ENCODE results near the gene RPL37. TPM values are rescaled to one million over a fixed set of nuclear protein-coding genes. Genes with fewer than 3 reads are reported as not detected.
A peak's percentile ranks its signal among the peaks of the same experiment; 100 is the strongest.

RPL37 gene
- total and polyA plus RNA-seq, 2 donors, result 2,843 to 3,080 TPM

DNA sequence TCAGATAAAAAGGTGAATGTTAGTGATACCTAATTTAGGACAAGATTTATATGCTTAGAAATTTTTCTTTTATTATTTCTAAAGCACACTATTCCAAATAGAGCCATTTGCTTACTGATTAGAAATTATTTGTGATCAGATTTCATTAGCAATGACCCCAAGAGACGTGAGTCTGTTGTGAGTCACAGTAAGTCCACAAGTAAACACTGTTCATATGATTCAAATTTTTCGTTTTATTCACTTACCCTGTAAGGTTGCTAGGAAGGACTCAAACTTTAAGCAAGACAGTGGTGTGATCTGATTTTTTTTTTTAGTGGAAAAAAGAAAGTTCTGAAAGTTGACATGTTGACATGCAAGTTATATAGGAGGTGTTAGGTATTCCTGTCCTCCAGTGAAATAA lies 7.3 kb upstream of the RPL37 start:
- Histone ChIP-seq H3K27me3 (ENCODE audit: control insufficient read depth in 2 of 2, insufficient read depth in 1 of 2, low read length in 1 of 2) (no peaks in the 10 kb centered on the region), H3K27ac (ENCODE audit: low read depth in 1 of 2, low read length in 1 of 2) (no peak overlapping the region), H3K4me1 (ENCODE audit: control insufficient read depth in 2 of 2, insufficient read depth in 2 of 2, low read length in 2 of 2) (peaks cover 0 to 2% of the 10 kb centered on the region in 2 donors), H3K36me3 (ENCODE audit: control insufficient read depth in 2 of 2, insufficient read depth in 2 of 2, low read length in 1 of 2) (no peaks in the 10 kb centered on the region), H3K4me3 (ENCODE audit: low read length in 2 of 2) (no peak overlapping the region), H3K9me3 (ENCODE audit: control insufficient read depth in 2 of 2, insufficient read depth in 1 of 2, low read length in 1 of 2) (no peaks in the 10 kb centered on the region)
- no peak for DNase-seq (ENCODE audit: low read depth in 6 of 9, low spot score in 9 of 9)
- WGBS, result 90% methylated on average over 2 of the region's 2 CpGs

DNA sequence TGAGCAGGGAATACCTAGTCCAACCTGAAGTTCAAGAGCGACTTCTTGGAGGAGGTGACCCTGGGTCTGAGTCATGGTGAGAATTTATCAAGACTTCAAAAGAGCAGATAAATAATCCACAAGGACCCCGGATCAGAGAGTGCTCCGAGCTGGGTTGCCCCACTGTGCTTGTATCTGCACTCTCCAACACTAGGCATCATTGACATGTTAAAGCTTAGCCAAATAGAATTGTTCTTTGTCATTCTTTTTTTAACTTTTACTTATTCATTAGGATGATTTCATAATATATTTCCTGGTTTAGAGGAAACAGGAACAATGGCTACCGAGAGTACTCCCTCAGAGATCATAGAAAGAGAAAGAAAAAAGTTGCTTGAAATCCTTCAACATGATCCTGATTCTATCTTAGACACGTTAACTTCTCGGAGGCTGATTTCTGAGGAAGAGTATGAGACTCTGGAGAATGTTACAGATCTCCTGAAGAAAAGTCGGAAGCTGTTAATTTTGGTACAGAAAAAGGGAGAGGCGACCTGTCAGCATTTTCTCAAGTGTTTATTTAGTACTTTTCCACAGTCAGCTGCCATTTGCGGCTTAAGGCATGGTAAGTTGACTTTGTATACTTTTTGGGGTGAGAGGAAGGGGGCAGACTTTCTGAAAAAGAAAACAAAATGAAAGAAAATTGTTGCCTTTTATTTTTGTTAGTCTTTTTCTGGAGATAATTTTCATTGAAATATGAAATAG lies 6.2 kb upstream of the RPL37 start, which contains the start of gene CARD6:
Gene CARD6 (plus strand): TSS at position 300 of the 738 bp plus-strand sequence. CDS start 16 bp downstream, at position 316.
- WGBS, result 23% methylated on average over 9 of the region's 9 CpGs
- no peaks in the 10 kb centered on the region for H3K36me3 ChIP-seq (ENCODE audit: control insufficient read depth in 2 of 2, insufficient read depth in 2 of 2, low read length in 1 of 2)
- H3K4me3 ChIP-seq (ENCODE audit: low read length in 2 of 2), result peak within 1 kb of the TSS; percentile 38 to 51
- no peaks in the 10 kb centered on the region for H3K9me3 ChIP-seq (ENCODE audit: control insufficient read depth in 2 of 2, insufficient read depth in 1 of 2, low read length in 1 of 2)
- H3K27ac ChIP-seq (ENCODE audit: low read depth in 1 of 2, low read length in 1 of 2), result peak within 1 kb of the TSS in 1 of 2 donors; percentile 44
- no peaks in the 10 kb centered on the region for H3K27me3 ChIP-seq (ENCODE audit: control insufficient read depth in 2 of 2, insufficient read depth in 1 of 2, low read length in 1 of 2)
- peak in 4 of 9 donors; percentile 21 to 62 (median 36) for DNase-seq (ENCODE audit: low read depth in 6 of 9, low spot score in 9 of 9)
- peaks cover 0 to 2% of the 10 kb centered on the region in 2 donors for H3K4me1 ChIP-seq (ENCODE audit: control insufficient read depth in 2 of 2, insufficient read depth in 2 of 2, low read length in 2 of 2)

DNA sequence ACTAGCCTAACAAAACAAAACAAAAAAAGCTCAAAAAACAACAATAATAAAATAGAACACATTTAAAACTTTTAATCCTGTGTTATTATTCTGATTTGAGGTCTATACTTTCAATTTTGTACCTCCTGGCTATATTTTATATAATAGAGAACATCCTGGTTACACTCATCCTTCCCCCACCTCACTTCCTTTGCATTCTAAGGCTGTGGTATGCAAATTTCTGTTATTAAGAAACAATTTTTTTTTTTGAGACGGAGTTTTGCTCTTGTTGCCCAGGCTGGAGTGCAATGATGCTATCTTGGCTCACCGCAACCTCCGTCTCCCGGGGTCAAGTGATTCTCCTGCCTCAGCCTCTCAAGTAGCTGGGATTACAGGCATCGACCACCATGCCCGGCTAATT lies 3.1 kb upstream of the RPL37 start:
- no peaks in the 10 kb centered on the region for H3K9me3 ChIP-seq (ENCODE audit: control insufficient read depth in 2 of 2, insufficient read depth in 1 of 2, low read length in 1 of 2)
- DNase-seq (ENCODE audit: low read depth in 6 of 9, low spot score in 9 of 9), result no peak
- peaks cover 13 to 21% of the 10 kb centered on the region in 2 donors for H3K4me1 ChIP-seq (ENCODE audit: control insufficient read depth in 2 of 2, insufficient read depth in 2 of 2, low read length in 2 of 2)
- H3K4me3 ChIP-seq (ENCODE audit: low read length in 2 of 2), result no peak overlapping the region
- no peaks in the 10 kb centered on the region for H3K27me3 ChIP-seq (ENCODE audit: control insufficient read depth in 2 of 2, insufficient read depth in 1 of 2, low read length in 1 of 2)
- H3K36me3 ChIP-seq (ENCODE audit: control insufficient read depth in 2 of 2, insufficient read depth in 2 of 2, low read length in 1 of 2), result peaks cover 9 to 14% of the 10 kb centered on the region in 2 donors
- 95% methylated on average over 6 of the region's 6 CpGs for WGBS
- no peak overlapping the region for H3K27ac ChIP-seq (ENCODE audit: low read depth in 1 of 2, low read length in 1 of 2)

DNA sequence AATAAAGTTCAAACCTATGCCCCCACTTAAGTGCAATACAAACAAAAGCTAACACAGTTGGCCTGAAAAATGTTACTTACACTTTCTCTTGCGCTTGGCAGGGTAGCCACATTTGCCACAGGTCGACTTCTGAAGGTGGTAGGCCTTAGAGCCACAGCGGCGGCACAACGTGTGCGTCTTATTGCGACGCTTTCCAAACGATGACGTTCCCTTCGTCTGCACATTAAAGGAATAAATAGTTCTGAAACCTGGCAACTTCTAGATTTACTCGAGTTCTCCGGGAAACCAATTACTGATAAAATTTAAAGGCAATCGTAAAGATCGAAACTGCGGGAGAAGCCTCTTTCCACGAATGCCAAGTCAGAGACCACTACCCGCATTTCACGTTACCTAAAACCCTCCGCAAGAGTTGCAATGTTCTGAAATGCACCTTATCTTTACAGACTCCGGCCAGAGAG lies 602 bp downstream of the RPL37 start:
- H3K27me3 ChIP-seq (ENCODE audit: control insufficient read depth in 2 of 2, insufficient read depth in 1 of 2, low read length in 1 of 2), result no peaks in the 10 kb centered on the region
- H3K27ac ChIP-seq (ENCODE audit: low read depth in 1 of 2, low read length in 1 of 2), result peak overlapping the region; percentile 83 to 97
- peaks cover 36 to 51% of the 10 kb centered on the region in 2 donors for H3K36me3 ChIP-seq (ENCODE audit: control insufficient read depth in 2 of 2, insufficient read depth in 2 of 2, low read length in 1 of 2)
- peak overlapping the region; percentile 60 to 99 for H3K4me3 ChIP-seq (ENCODE audit: low read length in 2 of 2)
- H3K9me3 ChIP-seq (ENCODE audit: control insufficient read depth in 2 of 2, insufficient read depth in 1 of 2, low read length in 1 of 2), result no peaks in the 10 kb centered on the region
- peak in 8 of 9 donors; percentile 3 to 72 (median 42) for DNase-seq (ENCODE audit: low read depth in 6 of 9, low spot score in 9 of 9)
- H3K4me1 ChIP-seq (ENCODE audit: control insufficient read depth in 2 of 2, insufficient read depth in 2 of 2, low read length in 2 of 2), result peaks cover 13 to 20% of the 10 kb centered on the region in 2 donors
- under 1% methylated on average over 21 of the region's 21 CpGs for WGBS

DNA sequence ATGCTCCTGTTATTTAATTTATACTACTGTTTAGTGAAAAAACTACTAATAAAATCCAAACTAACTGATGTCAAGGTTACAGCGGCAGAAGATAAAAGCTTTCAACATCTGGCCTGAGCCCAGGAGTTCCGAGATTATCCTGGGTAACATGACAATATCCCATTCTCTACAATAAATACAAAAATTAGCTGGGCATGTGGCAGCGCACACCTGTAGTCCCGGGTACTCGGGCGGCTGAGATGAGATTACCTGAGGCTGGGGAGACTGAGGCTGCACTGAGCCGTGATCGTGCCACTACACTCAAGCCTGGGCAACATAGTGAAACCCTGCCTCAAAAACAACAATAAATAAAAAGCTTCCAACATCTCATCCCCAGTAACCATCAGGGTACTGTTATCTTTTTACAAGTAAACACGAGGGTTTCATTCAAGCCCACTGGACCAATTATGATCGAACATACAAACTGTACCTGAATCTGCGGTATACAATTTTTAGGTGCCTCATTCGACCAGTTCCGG lies 1.3 kb downstream of the RPL37 start:
- peaks cover 13 to 20% of the 10 kb centered on the region in 2 donors for H3K4me1 ChIP-seq (ENCODE audit: control insufficient read depth in 2 of 2, insufficient read depth in 2 of 2, low read length in 2 of 2)
- peaks cover 43 to 57% of the 10 kb centered on the region in 2 donors for H3K36me3 ChIP-seq (ENCODE audit: control insufficient read depth in 2 of 2, insufficient read depth in 2 of 2, low read length in 1 of 2)

DNA sequence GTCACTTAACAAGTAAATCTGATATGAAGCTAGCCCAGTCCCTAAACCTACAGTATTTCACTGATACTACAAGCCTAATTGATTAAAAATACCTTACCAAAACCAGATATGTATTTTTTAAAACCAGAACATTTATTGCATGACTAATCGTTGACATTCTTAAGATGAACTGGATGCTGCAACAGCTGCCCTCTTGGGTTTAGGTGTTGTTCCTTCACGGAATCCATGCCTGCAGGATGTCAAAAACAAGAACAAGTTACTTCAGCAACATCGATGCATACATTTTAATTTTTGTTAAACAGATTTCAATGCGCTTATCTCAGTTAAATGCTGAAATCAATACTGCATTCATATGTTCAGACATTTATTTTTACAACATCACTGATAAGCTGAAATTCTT lies 2.7 kb downstream of the RPL37 start:
- H3K36me3 ChIP-seq (ENCODE audit: control insufficient read depth in 2 of 2, insufficient read depth in 2 of 2, low read length in 1 of 2), result peaks cover 54 to 71% of the 10 kb centered on the region in 2 donors
- peaks cover 13 to 20% of the 10 kb centered on the region in 2 donors for H3K4me1 ChIP-seq (ENCODE audit: control insufficient read depth in 2 of 2, insufficient read depth in 2 of 2, low read length in 2 of 2)
- H3K27ac ChIP-seq (ENCODE audit: low read depth in 1 of 2, low read length in 1 of 2), result no peak overlapping the region
- no peak overlapping the region for H3K4me3 ChIP-seq (ENCODE audit: low read length in 2 of 2)
- 97% methylated on average over 4 of the region's 4 CpGs for WGBS
- H3K9me3 ChIP-seq (ENCODE audit: control insufficient read depth in 2 of 2, insufficient read depth in 1 of 2, low read length in 1 of 2), result no peaks in the 10 kb centered on the region
- H3K27me3 ChIP-seq (ENCODE audit: control insufficient read depth in 2 of 2, insufficient read depth in 1 of 2, low read length in 1 of 2), result no peaks in the 10 kb centered on the region
- no peak for DNase-seq (ENCODE audit: low read depth in 6 of 9, low spot score in 9 of 9)

More for the DNA sequence above, 1.3 kb downstream of the RPL37 start:
- H3K9me3 ChIP-seq (ENCODE audit: control insufficient read depth in 2 of 2, insufficient read depth in 1 of 2, low read length in 1 of 2), result no peaks in the 10 kb centered on the region
- peak overlapping the region in 1 of 2 donors; percentile 97 for H3K27ac ChIP-seq (ENCODE audit: low read depth in 1 of 2, low read length in 1 of 2)
- no peaks in the 10 kb centered on the region for H3K27me3 ChIP-seq (ENCODE audit: control insufficient read depth in 2 of 2, insufficient read depth in 1 of 2, low read length in 1 of 2)
- 68% methylated on average over 13 of the region's 13 CpGs for WGBS
- peak overlapping the region; percentile 60 to 99 for H3K4me3 ChIP-seq (ENCODE audit: low read length in 2 of 2)
- DNase-seq (ENCODE audit: low read depth in 6 of 9, low spot score in 9 of 9), result no peak

DNA sequence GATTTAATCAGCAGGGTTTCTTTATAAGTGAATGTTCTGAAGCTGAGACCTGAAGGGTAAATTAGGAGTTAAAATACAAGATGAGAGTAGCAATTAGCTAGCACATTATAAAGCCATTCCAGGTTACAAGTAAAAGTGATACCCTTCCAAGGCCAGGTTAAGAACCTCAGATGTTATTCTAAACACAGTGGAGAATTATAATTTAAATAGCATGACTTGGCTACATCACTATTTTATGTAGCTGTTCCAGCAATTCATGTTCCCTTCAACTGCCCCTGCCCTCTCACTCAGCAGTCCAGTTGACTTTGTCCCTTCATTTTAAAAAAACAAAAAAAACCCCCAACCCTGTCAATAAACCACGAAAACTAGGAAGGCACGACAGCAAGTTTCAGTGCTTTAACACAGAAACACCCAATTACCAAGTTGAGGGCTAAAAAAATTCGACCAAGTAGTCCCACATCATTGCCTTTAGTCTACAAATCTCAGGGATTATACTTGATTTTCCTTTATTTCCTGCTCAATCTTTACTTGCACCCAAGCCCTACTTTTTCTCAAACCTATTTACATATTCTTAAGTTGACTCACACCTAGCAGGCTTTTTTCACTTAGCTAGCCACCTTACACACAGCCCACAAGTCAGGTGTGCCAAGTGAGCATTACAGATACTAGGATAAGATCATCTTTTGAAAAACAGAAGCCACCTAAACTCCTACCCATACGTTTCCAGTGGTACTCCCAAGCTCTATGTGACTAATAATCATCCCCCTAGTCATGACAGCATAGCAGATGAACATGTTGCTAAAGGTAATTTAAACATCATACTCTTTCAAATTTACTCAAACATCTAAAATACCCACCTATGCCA lies 3.4 kb downstream of the RPL37 start:
- Histone ChIP-seq H3K36me3 (ENCODE audit: control insufficient read depth in 2 of 2, insufficient read depth in 2 of 2, low read length in 1 of 2) (peaks cover 62 to 79% of the 10 kb centered on the region in 2 donors), H3K9me3 (ENCODE audit: control insufficient read depth in 2 of 2, insufficient read depth in 1 of 2, low read length in 1 of 2) (no peaks in the 10 kb centered on the region), H3K4me3 (ENCODE audit: low read length in 2 of 2) (no peak overlapping the region), H3K27me3 (ENCODE audit: control insufficient read depth in 2 of 2, insufficient read depth in 1 of 2, low read length in 1 of 2) (no peaks in the 10 kb centered on the region), H3K4me1 (ENCODE audit: control insufficient read depth in 2 of 2, insufficient read depth in 2 of 2, low read length in 2 of 2) (peaks cover 13 to 20% of the 10 kb centered on the region in 2 donors), H3K27ac (ENCODE audit: low read depth in 1 of 2, low read length in 1 of 2) (no peak overlapping the region)
- DNase-seq (ENCODE audit: low read depth in 6 of 9, low spot score in 9 of 9), result no peak
- WGBS, result 90% methylated on average over 4 of the region's 4 CpGs

DNA sequence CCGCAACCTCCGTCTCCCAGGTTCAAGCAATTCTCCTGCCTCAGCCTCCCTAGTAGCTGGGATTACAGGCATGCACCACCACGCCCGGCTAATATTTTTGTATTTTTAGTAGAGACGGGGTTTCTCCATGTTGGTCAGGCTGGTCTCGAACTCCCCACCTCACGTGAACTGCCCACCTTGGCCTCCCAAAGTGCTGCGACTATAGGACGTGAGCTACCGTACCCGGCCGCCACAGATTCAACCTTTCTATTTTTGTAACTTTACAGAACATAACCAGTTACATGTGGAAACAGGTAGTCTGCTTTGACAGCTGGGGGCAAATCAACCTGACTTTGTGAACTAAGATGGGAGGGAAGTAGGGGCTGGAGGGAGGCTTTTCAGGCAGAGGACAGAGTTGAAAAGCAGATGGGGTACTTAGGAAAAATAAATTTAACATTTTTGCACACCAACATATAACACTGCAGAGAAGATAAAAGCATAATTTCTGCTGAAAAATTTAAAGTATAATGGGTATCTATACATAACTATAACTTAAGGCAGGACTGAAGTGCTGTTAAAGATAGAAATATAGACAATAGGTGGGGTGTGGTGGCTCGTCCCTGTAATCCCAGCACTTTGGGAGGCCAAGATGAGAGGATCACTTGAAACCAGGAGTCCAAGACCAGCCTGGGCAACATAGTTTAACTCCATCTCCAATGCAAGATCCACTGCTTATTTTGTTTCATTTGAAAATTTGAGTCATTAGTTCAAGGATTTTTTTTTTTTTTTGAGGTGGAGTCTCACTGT lies 5.1 kb downstream of the RPL37 start:
- Histone ChIP-seq H3K36me3 (ENCODE audit: control insufficient read depth in 2 of 2, insufficient read depth in 2 of 2, low read length in 1 of 2) (peaks cover 65 to 85% of the 10 kb centered on the region in 2 donors), H3K4me1 (ENCODE audit: control insufficient read depth in 2 of 2, insufficient read depth in 2 of 2, low read length in 2 of 2) (peaks cover 10 to 11% of the 10 kb centered on the region in 2 donors), H3K27ac (ENCODE audit: low read depth in 1 of 2, low read length in 1 of 2) (no peak overlapping the region), H3K4me3 (ENCODE audit: low read length in 2 of 2) (no peak overlapping the region), H3K9me3 (ENCODE audit: control insufficient read depth in 2 of 2, insufficient read depth in 1 of 2, low read length in 1 of 2) (no peaks in the 10 kb centered on the region), H3K27me3 (ENCODE audit: control insufficient read depth in 2 of 2, insufficient read depth in 1 of 2, low read length in 1 of 2) (no peaks in the 10 kb centered on the region)
- WGBS, result 97% methylated on average over 13 of the region's 13 CpGs
- DNase-seq (ENCODE audit: low read depth in 6 of 9, low spot score in 9 of 9), result no peak

Data from thymus (tissue), 11 donors.